Measurements from ENCODE around the gene ARMC7.

The ARMC7 gene

DNA sequence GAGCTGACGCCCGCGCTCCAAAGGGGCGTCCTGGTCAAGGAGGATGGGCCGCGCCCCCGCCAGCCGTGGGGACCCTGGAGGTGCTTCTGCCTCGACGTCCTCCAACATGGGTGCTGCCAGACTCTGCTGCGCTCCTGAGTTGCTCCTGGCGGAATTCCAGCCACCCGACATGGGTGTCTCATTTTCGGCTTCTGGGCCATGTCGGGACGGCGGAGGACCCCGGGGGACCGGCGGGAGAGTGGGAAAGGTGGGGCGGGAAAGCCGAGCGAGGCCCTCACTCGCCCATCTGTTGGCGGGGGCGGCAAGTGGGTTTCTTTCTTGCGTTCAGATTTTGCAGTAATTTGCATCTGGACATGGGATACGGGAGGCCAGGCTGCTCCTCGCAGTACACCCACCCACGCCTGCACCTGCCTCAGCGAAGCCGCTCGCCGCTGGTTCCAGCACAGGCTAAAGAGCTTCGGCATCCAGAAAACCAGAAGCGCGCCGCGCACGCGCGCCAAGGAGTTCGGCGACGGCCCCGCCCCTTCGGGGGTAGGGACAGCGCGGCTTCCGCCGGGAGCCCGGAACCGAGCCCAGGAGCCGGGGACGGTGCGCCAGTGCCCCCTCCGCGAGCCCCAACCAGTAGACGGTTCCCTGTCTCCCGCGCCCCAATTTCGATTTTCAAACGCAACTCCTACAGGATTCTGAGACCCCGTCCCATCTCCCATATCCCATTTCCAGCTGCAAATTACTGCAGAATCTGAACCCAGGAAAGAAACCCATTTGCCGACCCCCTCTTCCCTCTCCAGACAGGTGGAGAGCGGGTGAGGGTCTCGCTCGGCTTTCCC is at the start of gene ARMC7:
Gene ARMC7, plus strand, starts transcription at position 563 of the 827 bp plus-strand sequence. CDS start 320 bp downstream, outside the sequence.
- TF ChIP-seq, protein P1, sequence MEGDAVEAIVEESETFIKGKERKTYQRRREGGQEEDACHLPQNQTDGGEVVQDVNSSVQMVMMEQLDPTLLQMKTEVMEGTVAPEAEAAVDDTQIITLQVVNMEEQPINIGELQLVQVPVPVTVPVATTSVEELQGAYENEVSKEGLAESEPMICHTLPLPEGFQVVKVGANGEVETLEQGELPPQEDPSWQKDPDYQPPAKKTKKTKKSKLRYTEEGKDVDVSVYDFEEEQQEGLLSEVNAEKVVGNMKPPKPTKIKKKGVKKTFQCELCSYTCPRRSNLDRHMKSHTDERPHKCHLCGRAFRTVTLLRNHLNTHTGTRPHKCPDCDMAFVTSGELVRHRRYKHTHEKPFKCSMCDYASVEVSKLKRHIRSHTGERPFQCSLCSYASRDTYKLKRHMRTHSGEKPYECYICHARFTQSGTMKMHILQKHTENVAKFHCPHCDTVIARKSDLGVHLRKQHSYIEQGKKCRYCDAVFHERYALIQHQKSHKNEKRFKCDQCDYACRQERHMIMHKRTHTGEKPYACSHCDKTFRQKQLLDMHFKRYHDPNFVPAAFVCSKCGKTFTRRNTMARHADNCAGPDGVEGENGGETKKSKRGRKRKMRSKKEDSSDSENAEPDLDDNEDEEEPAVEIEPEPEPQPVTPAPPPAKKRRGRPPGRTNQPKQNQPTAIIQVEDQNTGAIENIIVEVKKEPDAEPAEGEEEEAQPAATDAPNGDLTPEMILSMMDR (conservative IDR thresholded peaks at IDR 0.05): no peak
- H3K27ac ChIP-seq: peak within 1 kb of the TSS; percentile 81

DNA sequence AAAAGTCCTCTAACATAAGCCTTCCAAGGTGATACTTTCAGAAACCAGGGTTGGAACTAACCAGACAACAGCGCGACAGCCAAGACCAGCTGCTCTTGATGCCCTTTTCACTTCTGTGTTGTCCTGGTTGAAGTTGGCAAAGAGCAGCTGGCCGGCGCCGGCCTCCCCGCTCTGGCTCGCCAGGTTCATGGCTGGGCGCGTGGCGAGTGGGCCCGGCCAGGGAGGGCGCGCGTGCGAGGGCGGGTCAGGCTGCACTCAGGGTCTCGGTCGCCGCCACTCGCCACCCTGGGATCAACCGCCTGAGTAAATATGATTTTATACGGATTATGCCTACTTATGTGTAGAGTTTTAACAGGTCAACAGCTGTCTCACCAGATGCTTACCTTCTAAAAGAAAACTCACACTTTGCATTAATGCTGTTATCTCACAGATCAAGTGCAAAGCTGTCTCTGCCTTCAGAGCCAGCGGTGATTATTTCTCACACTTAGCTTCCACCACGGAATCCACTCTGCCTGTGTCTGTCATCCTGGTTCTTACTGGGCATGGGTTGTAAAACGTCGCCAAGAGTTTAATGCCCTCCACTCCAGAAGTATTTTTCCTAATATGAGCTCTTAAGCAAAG is 49.2 kb upstream of the ARMC7 start:
- TF ChIP-seq, protein P1 (conservative IDR thresholded peaks at IDR 0.05): no peak
- peak overlapping the region; percentile 45 for H3K27ac ChIP-seq

DNA sequence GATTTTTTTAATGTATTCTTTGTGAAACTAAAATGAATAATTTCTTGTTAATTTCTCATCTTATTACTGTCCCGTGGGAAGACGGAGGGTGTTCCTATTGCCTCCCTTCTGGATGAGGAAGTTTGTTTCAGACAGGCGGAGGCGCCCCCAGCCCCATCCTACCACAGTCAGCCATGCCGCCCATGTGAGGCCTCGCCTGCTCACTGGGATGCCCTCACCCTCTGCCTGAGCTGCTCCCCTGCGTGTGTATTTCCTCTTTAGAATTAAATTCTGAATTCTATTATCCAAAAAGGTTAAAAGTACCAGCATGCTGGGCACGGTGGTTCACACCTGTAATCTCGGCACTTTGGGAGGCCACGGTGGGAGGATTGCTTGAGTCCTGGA is 48.7 kb upstream of the ARMC7 start:
- H3K27ac ChIP-seq: no peak overlapping the region

DNA sequence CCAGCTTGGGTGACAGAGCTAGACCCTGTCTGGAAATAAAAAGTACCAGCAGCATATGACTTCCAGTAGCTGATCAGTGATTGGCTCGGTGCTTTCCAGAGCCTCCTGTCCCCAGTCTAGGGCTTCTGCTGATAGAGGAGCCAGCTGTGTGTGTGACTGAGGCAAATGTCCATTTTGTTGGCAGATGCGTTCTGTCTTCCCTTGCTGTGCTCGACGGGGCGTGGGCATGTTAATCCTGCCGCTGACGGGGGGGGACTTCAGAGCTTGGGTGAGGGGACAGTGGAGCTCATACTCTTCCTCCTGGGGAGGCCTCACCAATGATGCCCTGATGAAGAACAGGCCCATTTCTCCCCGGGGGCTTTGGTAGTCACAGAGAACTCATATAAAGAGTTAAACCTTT is 48.2 kb upstream of the ARMC7 start:
- H3K27ac ChIP-seq: no peak overlapping the region
- TF ChIP-seq, protein P1 (conservative IDR thresholded peaks at IDR 0.05): no peak

More for the DNA sequence above, 48.7 kb upstream of the ARMC7 start:
- TF ChIP-seq, protein P1 (conservative IDR thresholded peaks at IDR 0.05): no peak

DNA sequence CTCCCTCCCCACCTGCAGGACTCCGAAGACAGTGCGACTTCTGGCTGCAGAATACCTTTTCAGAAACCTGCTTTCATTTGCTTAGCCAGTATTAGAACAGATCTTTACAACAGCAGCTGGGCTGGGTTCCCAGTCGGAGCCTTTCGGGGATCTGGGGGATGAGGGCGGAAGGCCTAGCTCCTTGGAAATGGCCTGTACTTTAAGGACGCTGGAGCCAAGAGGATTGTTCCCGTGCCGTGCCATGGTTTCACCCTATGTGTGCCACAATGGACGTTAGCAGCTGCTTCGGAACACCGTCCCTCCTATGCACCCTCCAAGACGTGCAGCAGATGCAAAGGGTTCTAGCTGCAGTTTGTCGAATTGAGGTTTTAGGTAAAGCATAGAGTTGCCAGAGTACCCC is 46.6 kb upstream of the ARMC7 start:
- TF ChIP-seq, protein P1 (conservative IDR thresholded peaks at IDR 0.05): no peak
- H3K27ac ChIP-seq: no peak overlapping the region

DNA sequence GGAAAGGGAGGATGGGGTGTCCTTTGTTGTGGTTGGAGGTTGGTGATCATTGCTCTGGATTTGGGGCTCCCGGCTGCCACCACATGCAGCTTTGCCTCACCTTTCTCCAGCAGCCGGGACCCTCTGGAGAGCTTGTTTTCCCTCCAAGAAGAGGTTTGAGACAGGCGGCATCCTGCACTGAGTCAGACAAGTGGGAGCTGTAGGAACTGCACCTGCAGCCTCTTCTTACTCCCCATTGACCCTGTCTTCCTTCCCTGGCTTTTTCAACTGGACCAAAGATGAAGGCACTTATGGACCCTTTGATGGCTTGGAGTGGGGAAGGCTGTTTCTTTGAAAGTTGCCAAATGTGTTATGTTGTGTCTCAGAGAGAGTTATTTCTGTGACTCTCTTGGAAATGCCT is 46.1 kb upstream of the ARMC7 start:
- H3K27ac ChIP-seq: no peak overlapping the region
- TF ChIP-seq, protein P1 (conservative IDR thresholded peaks at IDR 0.05): no peak

DNA sequence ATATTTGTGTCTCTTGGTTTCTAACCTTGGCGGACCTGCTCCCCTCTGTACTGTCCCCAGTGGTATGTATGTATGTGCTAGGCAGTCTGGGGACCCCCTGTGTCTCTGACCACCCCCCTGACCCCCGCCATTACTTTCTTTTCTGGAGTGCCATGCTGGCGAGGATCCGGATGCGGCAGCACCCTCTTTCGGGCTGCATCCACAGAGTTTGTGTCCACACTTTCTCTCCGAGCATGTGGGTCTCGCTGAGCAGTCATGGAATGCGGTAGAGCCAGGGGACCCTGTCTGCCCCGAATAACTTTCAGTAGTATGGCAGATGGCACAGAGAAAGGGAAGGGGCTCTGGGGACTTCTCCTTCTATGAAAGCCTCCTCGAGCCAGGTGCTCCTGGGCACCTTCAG is 45.7 kb upstream of the ARMC7 start:
- TF ChIP-seq, protein P1 (conservative IDR thresholded peaks at IDR 0.05): no peak

More for the DNA sequence above, 45.7 kb upstream of the ARMC7 start:
- no peak overlapping the region for H3K27ac ChIP-seq

Data from VCaP (cell line).